ENCODE measurements around the gene TNPO2. TPM values are rescaled to one million over a fixed set of nuclear protein-coding genes. Genes with fewer than 3 reads are reported as not detected.
A peak's percentile ranks its signal among the peaks of the same experiment; 100 is the strongest.
"Not testable (repeated sequence)": the region's sequence is repeated elsewhere in the genome, so short reads cannot be mapped to it uniquely, and the experiment has no call there.

The TNPO2 gene
- polyA plus RNA-seq, 1 experiment = 47.3 TPM

- ChIA-PET CTCF (interaction anchor here (1.0 to 1.3 kb wide), 2 partner anchors 38 to 128 kb away, joined by 3 read pairs; no protein-coding TSS in a partner anchor), POLR2A (no interaction called here)
- no peak for TF ChIP-seq CTCF (IDR thresholded peaks at IDR 0.05; ENCODE audit: low read depth, low read length)
- Histone ChIP-seq H3K4me3 (ENCODE audit: low read depth, low read length) (peak overlapping the region; percentile 83), H3K27me3 (ENCODE audit: control insufficient read depth, insufficient read depth, low read length) (no peaks in the 10 kb centered on the region), H3K9me3 (ENCODE audit: control insufficient read depth, insufficient read depth, low read length) (no peaks in the 10 kb centered on the region; the same call in 1 of the 2 replicates), H3K27ac (ENCODE audit: low read depth, low read length) (peak overlapping the region; percentile 57)
- DNase-seq (ENCODE audit: low read depth, low spot score) = no peak
These were observed 3.4 kb downstream of the TNPO2 start for GRCh38 chr19:12720296-12720695.

GRCh38 chr19:12715929-12716328 lies 7.8 kb downstream of the TNPO2 start:
- Histone ChIP-seq H3K27me3 (ENCODE audit: control insufficient read depth, insufficient read depth, low read length) (no peaks in the 10 kb centered on the region), H3K4me3 (ENCODE audit: low read depth, low read length) (no peak overlapping the region), H3K27ac (ENCODE audit: low read depth, low read length) (no peak overlapping the region), H3K9me3 (ENCODE audit: control insufficient read depth, insufficient read depth, low read length) (no peaks in the 10 kb centered on the region)
- ChIA-PET CTCF (interaction anchor here (1.2 to 1.8 kb wide), 3 partner anchors 41 to 132 kb away, joined by 3 to 10 read pairs (median 9); no protein-coding TSS in a partner anchor), POLR2A (no interaction called here)
- no peak for TF ChIP-seq CTCF (IDR thresholded peaks at IDR 0.05; ENCODE audit: low read depth, low read length)
- DNase-seq (ENCODE audit: low read depth, low spot score) = no peak

- Histone ChIP-seq H3K4me3 (ENCODE audit: low read depth, low read length) (no peak overlapping the region), H3K27ac (ENCODE audit: low read depth, low read length) (no peak overlapping the region), H3K27me3 (ENCODE audit: control insufficient read depth, insufficient read depth, low read length) (no peaks in the 10 kb centered on the region), H3K9me3 (ENCODE audit: control insufficient read depth, insufficient read depth, low read length) (no peaks in the 10 kb centered on the region)
- CTCF ChIA-PET = interaction anchor here (0.6 to 1.8 kb wide), 3 partner anchors 9 to 132 kb away, joined by 3 to 9 read pairs (median 3); partner anchors contain the start of gene TNPO2
- TF ChIP-seq CTCF (IDR thresholded peaks at IDR 0.05; ENCODE audit: low read depth, low read length) = no peak
- no peak for DNase-seq (ENCODE audit: low read depth, low spot score)
- POLR2A ChIA-PET = no interaction called here
These were observed 8.6 kb downstream of the TNPO2 start for GRCh38 chr19:12715102-12715501.

GRCh38 chr19:12713304-12713703 lies 10.4 kb downstream of the TNPO2 start:
- POLR2A ChIA-PET; DNase-seq (ENCODE audit: low read depth, low spot score); H3K4me3 ChIP-seq (ENCODE audit: low read depth, low read length); H3K27ac ChIP-seq (ENCODE audit: low read depth, low read length); H3K27me3 ChIP-seq (ENCODE audit: control insufficient read depth, insufficient read depth, low read length); H3K9me3 ChIP-seq (ENCODE audit: control insufficient read depth, insufficient read depth, low read length): not testable (repeated sequence)
- CTCF ChIA-PET = interaction anchor here (0.9 to 1.4 kb wide), 4 partner anchors 18 to 134 kb away, joined by 3 to 6 read pairs (median 4); partner anchors contain the start of gene GET3

GRCh38 chr19:12712077-12712476 lies 11.7 kb downstream of the TNPO2 start:
- DNase-seq (ENCODE audit: low read depth, low spot score); POLR2A ChIA-PET; H3K27me3 ChIP-seq (ENCODE audit: control insufficient read depth, insufficient read depth, low read length); H3K4me3 ChIP-seq (ENCODE audit: low read depth, low read length); H3K27ac ChIP-seq (ENCODE audit: low read depth, low read length); H3K9me3 ChIP-seq (ENCODE audit: control insufficient read depth, insufficient read depth, low read length): not testable (repeated sequence)
- CTCF ChIA-PET = interaction anchor here (0.7 to 1.1 kb wide), 2 partner anchors 56 to 84 kb away, joined by 3 read pairs; no protein-coding TSS in a partner anchor

GRCh38 chr19:12711187-12711586 lies 12.5 kb downstream of the TNPO2 start:
- Histone ChIP-seq H3K9me3 (ENCODE audit: control insufficient read depth, insufficient read depth, low read length) (no peaks in the 10 kb centered on the region), H3K27me3 (ENCODE audit: control insufficient read depth, insufficient read depth, low read length) (no peaks in the 10 kb centered on the region), H3K27ac (ENCODE audit: low read depth, low read length) (no peak overlapping the region), H3K4me3 (ENCODE audit: low read depth, low read length) (no peak overlapping the region)
- no peak for TF ChIP-seq CTCF (IDR thresholded peaks at IDR 0.05; ENCODE audit: low read depth, low read length)
- CTCF ChIA-PET = interaction anchor here (1.0 kb wide), 1 partner anchor 137 kb away, joined by 3 read pairs; no protein-coding TSS in a partner anchor
- POLR2A ChIA-PET = no interaction called here
- no peak for DNase-seq (ENCODE audit: low read depth, low spot score)

Measured in AG04450 (cell line).